ENCODE results near the gene STPG3. TPM values are rescaled to one million over a fixed set of nuclear protein-coding genes. Genes with fewer than 3 reads are reported as not detected.

STPG3 gene
- total and polyA plus RNA-seq, 2 of the 4 experiments (the other 2 are of a cell fraction): not detected

DNA sequence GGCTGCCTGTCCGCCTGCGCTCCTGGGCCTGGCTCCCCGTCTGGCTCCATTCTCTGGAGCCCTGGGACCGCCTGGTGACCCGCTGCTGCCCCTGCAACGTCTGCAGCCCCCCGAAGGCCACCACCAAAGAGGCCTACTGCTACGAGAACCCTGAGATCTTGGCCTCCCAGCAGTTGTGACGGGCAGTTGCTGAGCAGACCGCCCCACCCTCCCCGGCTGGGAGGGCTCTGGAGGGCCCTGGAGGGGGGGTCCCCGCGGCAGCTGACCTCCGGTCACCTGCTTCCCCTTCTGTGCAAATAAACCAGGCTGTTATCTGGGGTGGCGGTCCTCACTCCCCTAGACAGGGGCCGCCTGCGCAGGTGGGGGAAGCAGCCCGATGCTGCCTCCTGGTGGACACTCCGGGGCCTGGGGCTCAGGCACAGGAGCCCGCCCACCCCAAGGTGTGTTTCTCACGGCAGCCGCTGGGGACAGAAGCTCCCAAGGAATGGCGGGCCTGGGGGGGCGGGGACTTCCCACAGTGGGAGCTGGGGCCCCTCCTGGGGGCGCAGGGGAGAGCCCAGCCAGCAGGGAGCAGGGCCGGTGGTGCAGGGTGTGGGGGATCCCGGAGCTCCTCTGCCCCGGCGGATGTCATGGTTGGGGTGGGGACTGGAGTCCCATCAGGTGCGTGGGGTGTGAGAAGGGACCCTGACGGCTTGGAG, 14.7 kb upstream of the STPG3 start:
- peaks cover 8 to 27% of the 10 kb centered on the region in 2 experiments; a peak in 3 of 4 replicates for H3K79me1 ChIP-seq (ENCODE audit: low read depth in 1 of 2, low read length in 2 of 2)
- CTCF ChIA-PET: interaction anchor here (0.6 to 1.0 kb wide), 7 partner anchors 9 to 153 kb away, joined by 3 to 6 read pairs (median 3); partner anchors contain the start of genes DPP7 and RNF224
- no peak overlapping the region for H3K18ac ChIP-seq (ENCODE audit: low read depth, low read length)
- ATAC-seq (ENCODE audit: low read depth) (peak; percentile 36), DNase-seq (peak; percentile 63)
- no peak overlapping the region for H2BK120ac ChIP-seq (ENCODE audit: low read depth, low read length)
- 0 out of 2 replicates have a peak, but pooled peaks cover 1% of the 10 kb centered on the region for H3K27me3 ChIP-seq (ENCODE audit: control insufficient read depth, insufficient read depth, low read length)
- WGBS, 2 experiments (ENCODE audit: extremely low coverage in 2 of 2, insufficient read length in 1 of 2): 39% methylated on average over 12 of the region's 31 CpGs; no CpG with 5 or more reads in 1 of the 2 experiments
- no peak overlapping the region for H3K56ac ChIP-seq (ENCODE audit: extremely low read depth, insufficient read depth, low read length)
- no peak overlapping the region for H4K5ac ChIP-seq (ENCODE audit: low read depth, low read length)
- peaks cover 5% of the 10 kb centered on the region; the same call in 1 of the 2 replicates for H3K4me1 ChIP-seq (ENCODE audit: control insufficient read depth, insufficient read depth, low read length)
- no TSS peak for BruUV-seq (replicated peaks)
- no peak overlapping the region for H2BK5ac ChIP-seq (ENCODE audit: low read depth, low read length, poor library complexity, severe bottlenecking)
- no peak overlapping the region for H2BK20ac ChIP-seq (ENCODE audit: low read depth, low read length)
- H2AK9ac ChIP-seq (replicated peaks; ENCODE audit: low read depth, low read length, poor library complexity): peak overlapping the region; percentile 89
- dilution Hi-C loops (cut with HindIII; ENCODE audit: low sequenced_read_pairs, unreplicated experiment) (no loop called here), intact Hi-C loops (cut with micrococcal nuclease) (no loop called here), in situ Hi-C loops (cut with MboI; ENCODE audit: low sequenced_read_pairs) (no loop called here)
- no peaks in the 10 kb centered on the region for H3K9me1 ChIP-seq (ENCODE audit: insufficient read depth, low read length)
- no peak overlapping the region for H3K23ac ChIP-seq (ENCODE audit: low read depth, low read length)
- no peak overlapping the region for H2BK15ac ChIP-seq (ENCODE audit: low read depth, low read length)
- no peak overlapping the region for H3K4me2 ChIP-seq (ENCODE audit: low read depth, low read length)
- peaks cover 6% of the 10 kb centered on the region; the same call in 1 of the 2 replicates for H4K20me1 ChIP-seq (ENCODE audit: insufficient read depth, low read length)
- H3K14ac ChIP-seq (replicated peaks; ENCODE audit: low read depth, low read length): no peak overlapping the region
- H3K9me3 ChIP-seq (ENCODE audit: control insufficient read depth, insufficient read depth, low read length): no peaks in the 10 kb centered on the region
- H3K27ac ChIP-seq (ENCODE audit: insufficient read depth, low read length): no peak overlapping the region
- no peak overlapping the region for H4K8ac ChIP-seq (ENCODE audit: low read depth in 2 of 2, low read length in 2 of 2)
- no peak overlapping the region for H3K4me3 ChIP-seq (ENCODE audit: insufficient read depth, low read depth, low read length)
- no peak overlapping the region for H3K4ac ChIP-seq (ENCODE audit: low read depth, low read length)
- H4K91ac ChIP-seq (ENCODE audit: insufficient read depth, low read depth, low read length): no peak overlapping the region
- H3K36me3 ChIP-seq (ENCODE audit: control insufficient read depth, insufficient read depth, low read length): no peaks in the 10 kb centered on the region
- peak overlapping the region; percentile 73; the same call in 1 of the 2 replicates for H2AK5ac ChIP-seq (ENCODE audit: low read depth, low read length)
- POLR2A ChIA-PET (ENCODE audit: unreplicated experiment): interaction anchor here (0.5 to 0.6 kb wide), 2 partner anchors 20 to 23 kb away, joined by 3 read pairs; no protein-coding TSS in a partner anchor
- peak overlapping the region; percentile 63 for H2AFZ ChIP-seq (replicated peaks; ENCODE audit: low read length, poor library complexity)
- no peak overlapping the region for H3K9ac ChIP-seq (ENCODE audit: low read depth, low read length)
- TF ChIP-seq BHLHE40 (IDR thresholded peaks at IDR 0.05; ENCODE audit: low read depth, low read length) (no peak), MXI1 (IDR thresholded peaks at IDR 0.05; ENCODE audit: borderline replicate concordance, low read depth, low read length) (no peak), NFE2L2 (IDR thresholded peaks at IDR 0.05; ENCODE audit: low read depth, low read length) (no peak), MAFK (IDR thresholded peaks at IDR 0.05; ENCODE audit: low read depth, low read length) (no peak), SMC3 (IDR thresholded peaks at IDR 0.05; ENCODE audit: low read depth, low read length) (peak; percentile 79), MAZ (IDR thresholded peaks at IDR 0.05; ENCODE audit: borderline replicate concordance, low read depth, low read length) (peak; percentile 83), CEBPB (IDR thresholded peaks at IDR 0.05; ENCODE audit: low read depth, low read length) (no peak), POLR2A (IDR thresholded peaks at IDR 0.05; ENCODE audit: low read depth, low read length) (no peak), RAD21 (IDR thresholded peaks at IDR 0.05; ENCODE audit: low read length) (peak; percentile 81), FOS (IDR thresholded peaks at IDR 0.05; ENCODE audit: low read depth, low read length) (no peak), CHD1 (IDR thresholded peaks at IDR 0.05; ENCODE audit: low read depth, low read length) (no peak), RCOR1 (IDR thresholded peaks at IDR 0.05; ENCODE audit: insufficient replicate concordance, low read length) (no peak), RFX5 (IDR thresholded peaks at IDR 0.05; ENCODE audit: low read depth, low read length) (no peak)
- TF ChIP-seq, protein P1, sequence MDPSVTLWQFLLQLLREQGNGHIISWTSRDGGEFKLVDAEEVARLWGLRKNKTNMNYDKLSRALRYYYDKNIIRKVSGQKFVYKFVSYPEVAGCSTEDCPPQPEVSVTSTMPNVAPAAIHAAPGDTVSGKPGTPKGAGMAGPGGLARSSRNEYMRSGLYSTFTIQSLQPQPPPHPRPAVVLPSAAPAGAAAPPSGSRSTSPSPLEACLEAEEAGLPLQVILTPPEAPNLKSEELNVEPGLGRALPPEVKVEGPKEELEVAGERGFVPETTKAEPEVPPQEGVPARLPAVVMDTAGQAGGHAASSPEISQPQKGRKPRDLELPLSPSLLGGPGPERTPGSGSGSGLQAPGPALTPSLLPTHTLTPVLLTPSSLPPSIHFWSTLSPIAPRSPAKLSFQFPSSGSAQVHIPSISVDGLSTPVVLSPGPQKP (IDR thresholded peaks at IDR 0.05; ENCODE audit: borderline replicate concordance, low read depth, low read length): no peak
- TF ChIP-seq, protein P2, sequence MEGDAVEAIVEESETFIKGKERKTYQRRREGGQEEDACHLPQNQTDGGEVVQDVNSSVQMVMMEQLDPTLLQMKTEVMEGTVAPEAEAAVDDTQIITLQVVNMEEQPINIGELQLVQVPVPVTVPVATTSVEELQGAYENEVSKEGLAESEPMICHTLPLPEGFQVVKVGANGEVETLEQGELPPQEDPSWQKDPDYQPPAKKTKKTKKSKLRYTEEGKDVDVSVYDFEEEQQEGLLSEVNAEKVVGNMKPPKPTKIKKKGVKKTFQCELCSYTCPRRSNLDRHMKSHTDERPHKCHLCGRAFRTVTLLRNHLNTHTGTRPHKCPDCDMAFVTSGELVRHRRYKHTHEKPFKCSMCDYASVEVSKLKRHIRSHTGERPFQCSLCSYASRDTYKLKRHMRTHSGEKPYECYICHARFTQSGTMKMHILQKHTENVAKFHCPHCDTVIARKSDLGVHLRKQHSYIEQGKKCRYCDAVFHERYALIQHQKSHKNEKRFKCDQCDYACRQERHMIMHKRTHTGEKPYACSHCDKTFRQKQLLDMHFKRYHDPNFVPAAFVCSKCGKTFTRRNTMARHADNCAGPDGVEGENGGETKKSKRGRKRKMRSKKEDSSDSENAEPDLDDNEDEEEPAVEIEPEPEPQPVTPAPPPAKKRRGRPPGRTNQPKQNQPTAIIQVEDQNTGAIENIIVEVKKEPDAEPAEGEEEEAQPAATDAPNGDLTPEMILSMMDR (conservative IDR thresholded peaks at IDR 0.05; ENCODE audit: low read depth, low read length): peak; percentile 100

All from IMR-90 (cell line).